Measurements from ENCODE around the gene ANXA3.
"Not testable (repeated sequence)": the region's sequence is repeated elsewhere in the genome, so short reads cannot be mapped to it uniquely, and the experiment has no call there.

The ANXA3 gene, protein sequence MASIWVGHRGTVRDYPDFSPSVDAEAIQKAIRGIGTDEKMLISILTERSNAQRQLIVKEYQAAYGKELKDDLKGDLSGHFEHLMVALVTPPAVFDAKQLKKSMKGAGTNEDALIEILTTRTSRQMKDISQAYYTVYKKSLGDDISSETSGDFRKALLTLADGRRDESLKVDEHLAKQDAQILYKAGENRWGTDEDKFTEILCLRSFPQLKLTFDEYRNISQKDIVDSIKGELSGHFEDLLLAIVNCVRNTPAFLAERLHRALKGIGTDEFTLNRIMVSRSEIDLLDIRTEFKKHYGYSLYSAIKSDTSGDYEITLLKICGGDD

DNA sequence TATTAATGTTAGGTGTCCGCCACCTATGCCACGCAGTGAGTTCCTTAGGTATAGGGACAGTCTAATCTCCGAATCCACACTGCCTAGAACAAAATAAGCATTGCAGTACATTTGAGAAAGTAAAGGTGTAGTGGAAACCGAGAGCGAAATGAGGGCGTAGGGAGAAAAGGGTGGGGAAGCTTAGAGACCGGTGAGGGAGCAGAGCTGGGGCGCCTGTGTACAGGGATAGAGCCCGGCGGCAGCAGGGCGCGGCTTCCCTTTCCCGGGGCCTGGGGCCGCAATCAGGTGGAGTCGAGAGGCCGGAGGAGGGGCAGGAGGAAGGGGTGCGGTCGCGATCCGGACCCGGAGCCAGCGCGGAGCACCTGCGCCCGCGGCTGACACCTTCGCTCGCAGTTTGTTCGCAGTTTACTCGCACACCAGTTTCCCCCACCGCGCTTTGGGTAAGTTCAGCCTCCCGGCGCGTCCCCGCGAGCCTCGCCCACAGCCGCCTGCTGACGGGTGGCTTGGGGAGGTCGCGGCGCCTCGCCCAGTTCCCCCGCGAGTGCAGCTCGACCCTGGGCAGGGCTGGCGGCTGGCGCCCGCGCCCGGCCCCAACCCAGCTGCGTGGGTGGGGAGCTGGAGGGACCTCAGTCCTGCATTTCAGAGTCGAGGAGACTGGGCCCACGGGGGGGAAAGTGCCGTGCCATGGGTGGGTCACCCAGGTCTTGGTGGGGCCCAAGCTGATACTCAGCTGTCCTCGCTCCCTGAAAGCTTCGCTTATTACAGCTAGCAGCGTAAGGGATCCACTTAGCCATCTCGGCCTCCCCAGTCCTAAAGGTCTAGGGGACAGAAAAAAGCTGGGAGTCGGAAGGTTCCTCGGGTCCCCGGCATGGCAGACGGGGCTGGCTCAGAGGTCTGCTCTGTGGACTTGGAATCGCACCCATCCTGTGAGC lies at the start of gene ANXA3:
Gene ANXA3, plus strand, starts transcription at position 351 of the 932 bp plus-strand sequence. CDS start 2,704 bp downstream, outside the sequence.
- H3K4me3 Mint-ChIP-seq: peak within 1 kb of the TSS; percentile 80
- H3K36me3 Mint-ChIP-seq (ENCODE audit: low read depth): no peaks in the 10 kb centered on the region
- H3K27me3 Mint-ChIP-seq: peaks cover 43% of the 10 kb centered on the region
- no peaks in the 10 kb centered on the region for H3K9me3 Mint-ChIP-seq
- no peak within 1 kb of the TSS for H3K27ac Mint-ChIP-seq
- H3K4me1 Mint-ChIP-seq (ENCODE audit: low read depth): peaks cover 11% of the 10 kb centered on the region

DNA sequence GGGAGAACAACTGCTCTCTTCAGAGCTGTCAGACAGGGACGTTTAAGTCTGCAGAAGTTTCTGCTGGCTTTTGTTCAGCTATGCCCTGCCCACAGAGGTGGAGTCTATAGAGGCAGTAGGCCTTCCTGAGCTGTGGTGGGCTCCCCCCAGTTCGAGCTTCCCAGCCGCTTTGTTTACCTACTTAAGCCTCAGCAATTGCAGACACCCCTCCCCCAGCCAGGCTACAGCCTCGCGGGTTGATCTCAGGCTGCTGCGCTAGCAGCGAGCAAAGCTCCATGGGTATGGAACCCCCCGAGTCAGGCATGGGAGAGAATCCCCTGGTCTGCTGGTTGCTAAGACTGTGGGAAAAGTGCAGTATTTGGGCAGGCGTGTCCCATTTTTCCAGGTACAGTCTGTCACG lies 45.3 kb upstream of the ANXA3 start:
- H3K27me3 Mint-ChIP-seq; H3K9me3 Mint-ChIP-seq; H3K36me3 Mint-ChIP-seq (ENCODE audit: low read depth); H3K4me1 Mint-ChIP-seq (ENCODE audit: low read depth); H3K27ac Mint-ChIP-seq; H3K4me3 Mint-ChIP-seq: not testable (repeated sequence)

DNA sequence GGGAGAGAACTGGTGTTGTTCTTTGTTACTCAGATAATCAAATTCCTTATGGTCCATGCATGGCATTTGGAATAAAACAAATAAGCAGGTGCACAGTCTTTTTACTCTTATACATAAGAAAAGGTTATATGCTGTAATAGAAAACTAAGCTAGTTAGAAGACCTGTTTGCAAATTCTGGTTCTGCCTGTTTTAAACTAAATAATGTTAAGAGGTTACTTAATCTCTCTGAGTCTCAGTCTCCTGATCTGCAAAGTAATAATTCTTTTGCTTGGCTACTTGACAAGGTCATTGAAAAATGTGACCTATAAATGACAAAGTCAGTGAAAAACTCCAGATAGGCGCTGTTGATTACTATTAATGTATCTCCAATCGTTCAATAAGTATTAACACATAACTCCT lies 42.5 kb upstream of the ANXA3 start:
- no peak overlapping the region for H3K4me3 Mint-ChIP-seq
- H3K9me3 Mint-ChIP-seq: no peaks in the 10 kb centered on the region
- H3K27ac Mint-ChIP-seq: no peak overlapping the region
- no peaks in the 10 kb centered on the region for H3K36me3 Mint-ChIP-seq (ENCODE audit: low read depth)
- H3K4me1 Mint-ChIP-seq (ENCODE audit: low read depth): no peaks in the 10 kb centered on the region
- H3K27me3 Mint-ChIP-seq: no peaks in the 10 kb centered on the region

DNA sequence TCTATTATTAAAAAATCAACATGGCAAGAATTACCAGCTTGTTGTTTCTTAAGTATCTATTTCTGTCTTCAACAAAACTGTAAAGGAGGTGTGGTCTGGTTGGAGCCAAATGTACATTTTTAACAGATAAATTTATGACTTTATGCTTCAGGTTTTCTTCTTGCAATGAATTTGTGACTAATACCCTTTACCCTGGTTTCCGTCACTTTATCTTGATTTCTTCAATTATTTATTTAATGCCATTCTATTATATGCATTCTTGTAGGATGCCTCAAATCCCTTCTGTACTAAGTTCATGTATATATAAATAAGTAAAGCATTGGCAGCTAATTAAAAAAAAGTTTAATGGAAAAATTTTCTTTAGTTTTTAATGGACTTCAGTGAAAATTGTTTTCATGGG lies 41.5 kb upstream of the ANXA3 start:
- H3K27ac Mint-ChIP-seq: no peak overlapping the region
- H3K36me3 Mint-ChIP-seq (ENCODE audit: low read depth): no peaks in the 10 kb centered on the region
- H3K27me3 Mint-ChIP-seq: no peaks in the 10 kb centered on the region
- no peak overlapping the region for H3K4me3 Mint-ChIP-seq
- H3K4me1 Mint-ChIP-seq (ENCODE audit: low read depth): no peaks in the 10 kb centered on the region
- H3K9me3 Mint-ChIP-seq: no peaks in the 10 kb centered on the region

DNA sequence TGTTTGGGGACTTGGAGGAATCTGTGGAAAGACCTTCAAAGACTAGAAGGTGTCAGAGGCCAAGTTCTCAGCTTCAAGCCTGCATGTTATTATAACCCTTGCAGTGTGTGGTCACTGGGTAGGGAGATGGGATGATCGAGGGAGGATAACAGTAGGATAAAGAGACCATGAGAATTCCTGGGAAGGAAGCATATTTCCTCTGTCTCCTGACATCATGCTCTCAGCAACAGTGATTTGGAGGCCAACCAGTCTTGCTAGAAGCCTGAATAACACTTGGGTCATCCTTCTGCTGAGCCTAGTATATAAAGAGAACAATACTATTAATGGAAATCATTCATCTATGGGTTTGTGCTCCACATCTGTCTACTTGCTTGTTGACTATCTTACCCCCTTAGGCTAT lies 40.9 kb upstream of the ANXA3 start:
- H3K4me3 Mint-ChIP-seq: no peak overlapping the region
- H3K27me3 Mint-ChIP-seq: no peaks in the 10 kb centered on the region
- H3K9me3 Mint-ChIP-seq: no peaks in the 10 kb centered on the region
- H3K36me3 Mint-ChIP-seq (ENCODE audit: low read depth): no peaks in the 10 kb centered on the region
- H3K4me1 Mint-ChIP-seq (ENCODE audit: low read depth): no peaks in the 10 kb centered on the region
- H3K27ac Mint-ChIP-seq: no peak overlapping the region

DNA sequence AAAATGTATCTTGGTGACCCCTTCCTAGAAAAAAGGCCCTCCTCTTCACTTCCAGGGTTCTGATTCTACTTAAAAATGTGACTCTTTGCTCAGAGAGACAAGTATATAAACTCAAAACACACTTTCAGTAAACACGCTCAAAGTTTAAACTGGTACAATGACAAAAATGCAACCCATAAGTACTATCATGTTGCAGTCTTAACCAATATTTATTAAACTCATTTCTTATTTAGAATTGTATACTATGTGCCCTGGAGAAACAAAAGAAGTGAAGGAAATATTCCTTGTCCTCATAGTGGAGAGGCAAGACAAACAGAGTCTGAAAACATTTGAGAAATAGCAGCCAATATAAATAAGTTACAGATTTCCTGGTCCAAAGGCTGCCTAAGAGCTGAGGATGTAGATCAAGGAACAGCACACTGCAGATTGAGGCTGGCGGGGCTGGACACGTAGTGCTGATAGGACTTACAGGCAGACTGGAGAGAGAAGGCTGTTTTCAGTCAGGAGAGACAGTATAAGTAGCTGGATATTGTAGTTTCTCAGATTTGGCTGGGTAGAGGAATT lies 39.1 kb upstream of the ANXA3 start:
- H3K27ac Mint-ChIP-seq: no peak overlapping the region
- no peaks in the 10 kb centered on the region for H3K27me3 Mint-ChIP-seq
- no peaks in the 10 kb centered on the region for H3K36me3 Mint-ChIP-seq (ENCODE audit: low read depth)
- no peaks in the 10 kb centered on the region for H3K9me3 Mint-ChIP-seq
- no peaks in the 10 kb centered on the region for H3K4me1 Mint-ChIP-seq (ENCODE audit: low read depth)
- H3K4me3 Mint-ChIP-seq: no peak overlapping the region

DNA sequence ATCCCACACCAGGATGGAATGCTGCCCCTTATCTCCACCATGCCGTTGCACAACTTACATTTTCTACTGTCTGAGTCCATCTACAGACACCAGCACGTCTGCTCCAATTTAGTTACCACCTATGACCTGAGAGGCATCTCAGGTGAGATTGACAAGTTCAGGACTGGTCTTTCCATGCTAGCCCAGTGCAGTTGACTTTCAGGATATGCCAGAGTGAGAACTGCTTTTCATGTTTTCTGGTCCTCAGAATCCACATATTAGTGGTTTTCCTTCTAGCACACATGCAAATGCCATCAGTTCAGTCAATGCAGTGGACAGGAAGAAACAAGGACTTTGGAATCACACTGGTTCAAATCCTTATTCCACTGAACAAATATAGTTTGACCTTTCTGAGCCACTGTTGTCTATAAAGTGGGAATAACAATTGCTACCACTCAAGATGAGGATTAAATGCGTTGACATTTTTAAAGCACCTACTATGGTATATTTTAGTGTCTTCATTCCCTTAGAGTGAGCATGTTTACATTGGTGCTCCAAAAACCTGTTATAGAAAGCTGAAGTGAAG lies 38.1 kb upstream of the ANXA3 start:
- no peaks in the 10 kb centered on the region for H3K27me3 Mint-ChIP-seq
- no peak overlapping the region for H3K27ac Mint-ChIP-seq
- H3K4me1 Mint-ChIP-seq (ENCODE audit: low read depth): no peaks in the 10 kb centered on the region
- no peaks in the 10 kb centered on the region for H3K9me3 Mint-ChIP-seq
- H3K4me3 Mint-ChIP-seq: no peak overlapping the region
- H3K36me3 Mint-ChIP-seq (ENCODE audit: low read depth): no peaks in the 10 kb centered on the region

DNA sequence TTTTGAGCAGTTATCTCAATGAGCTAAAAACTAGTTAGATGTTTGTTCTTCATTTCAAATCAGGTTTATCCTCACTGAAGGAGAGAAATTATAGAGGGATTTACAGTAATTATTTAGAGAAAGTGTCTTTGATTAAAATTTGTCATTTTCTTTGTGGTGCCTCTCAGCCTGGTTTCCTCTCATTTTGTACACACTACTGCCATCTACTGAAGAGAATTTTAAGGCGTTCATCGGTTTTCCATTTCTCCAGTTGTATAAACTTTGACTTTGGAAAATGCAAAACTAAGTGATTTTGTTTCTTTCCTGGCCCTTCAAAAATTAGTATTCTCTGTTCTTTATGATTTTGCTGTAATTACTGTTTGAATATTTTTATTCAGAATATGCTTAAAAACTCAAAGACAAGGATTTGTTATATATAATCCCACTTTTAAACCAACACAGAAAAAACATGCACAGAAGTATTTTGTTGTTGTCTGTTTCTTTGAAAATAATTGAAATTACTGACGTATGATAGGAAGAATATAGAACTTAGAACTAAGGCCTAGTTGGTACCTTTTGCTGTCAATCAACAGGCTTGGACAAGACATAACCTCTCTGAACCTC lies 34.4 kb upstream of the ANXA3 start:
- H3K4me3 Mint-ChIP-seq: no peak overlapping the region
- H3K36me3 Mint-ChIP-seq (ENCODE audit: low read depth): no peaks in the 10 kb centered on the region
- H3K27me3 Mint-ChIP-seq: peaks cover 5% of the 10 kb centered on the region
- H3K9me3 Mint-ChIP-seq: no peaks in the 10 kb centered on the region
- no peaks in the 10 kb centered on the region for H3K4me1 Mint-ChIP-seq (ENCODE audit: low read depth)
- H3K27ac Mint-ChIP-seq: no peak overlapping the region

DNA sequence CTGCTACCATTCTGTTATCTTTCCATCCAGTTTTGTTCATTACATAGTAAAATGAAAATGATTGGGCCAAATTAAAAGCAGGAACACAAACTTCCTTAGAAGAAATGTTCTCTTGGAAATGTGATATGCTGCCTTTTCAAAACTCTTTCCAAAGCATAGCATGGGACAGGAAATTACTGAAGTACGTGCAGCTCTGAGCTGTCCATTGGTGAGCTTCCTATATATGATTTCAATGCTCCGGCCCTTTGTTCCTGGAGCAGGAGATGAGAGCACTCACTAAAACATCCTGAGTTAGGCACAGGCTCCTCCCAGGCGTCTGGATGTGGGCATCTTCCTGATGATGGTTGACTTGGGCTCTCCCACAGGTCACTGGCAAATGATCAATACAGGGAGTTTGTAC lies 33.0 kb upstream of the ANXA3 start:
- Mint-ChIP-seq H3K36me3 (ENCODE audit: low read depth) (no peaks in the 10 kb centered on the region), H3K4me1 (ENCODE audit: low read depth) (no peaks in the 10 kb centered on the region), H3K4me3 (no peak overlapping the region), H3K27me3 (peaks cover 5% of the 10 kb centered on the region), H3K27ac (no peak overlapping the region), H3K9me3 (no peaks in the 10 kb centered on the region)

DNA sequence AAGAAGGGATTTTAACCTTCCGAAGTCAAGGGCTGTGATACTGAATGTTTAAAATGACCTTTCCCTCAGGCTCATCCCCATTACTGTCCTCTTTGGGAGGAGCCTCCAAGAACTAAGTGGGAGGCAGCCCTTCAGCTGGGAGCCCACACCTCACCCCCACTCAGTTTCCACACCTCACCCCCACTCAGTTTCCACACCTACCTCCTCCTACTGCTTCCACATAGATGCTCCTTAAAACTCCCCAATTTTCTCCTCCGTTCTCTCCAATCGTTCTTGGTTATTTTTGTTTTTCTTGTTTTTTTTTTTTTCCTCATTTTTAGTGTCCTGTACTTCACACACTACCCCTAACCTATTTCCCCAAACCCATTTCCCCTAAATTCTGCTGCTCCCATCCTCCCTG lies 31.6 kb upstream of the ANXA3 start:
- Mint-ChIP-seq H3K27me3 (peaks cover 5% of the 10 kb centered on the region), H3K9me3 (no peaks in the 10 kb centered on the region), H3K4me1 (ENCODE audit: low read depth) (no peaks in the 10 kb centered on the region), H3K27ac (peak overlapping the region; percentile 50), H3K36me3 (ENCODE audit: low read depth) (no peaks in the 10 kb centered on the region), H3K4me3 (no peak overlapping the region)

DNA sequence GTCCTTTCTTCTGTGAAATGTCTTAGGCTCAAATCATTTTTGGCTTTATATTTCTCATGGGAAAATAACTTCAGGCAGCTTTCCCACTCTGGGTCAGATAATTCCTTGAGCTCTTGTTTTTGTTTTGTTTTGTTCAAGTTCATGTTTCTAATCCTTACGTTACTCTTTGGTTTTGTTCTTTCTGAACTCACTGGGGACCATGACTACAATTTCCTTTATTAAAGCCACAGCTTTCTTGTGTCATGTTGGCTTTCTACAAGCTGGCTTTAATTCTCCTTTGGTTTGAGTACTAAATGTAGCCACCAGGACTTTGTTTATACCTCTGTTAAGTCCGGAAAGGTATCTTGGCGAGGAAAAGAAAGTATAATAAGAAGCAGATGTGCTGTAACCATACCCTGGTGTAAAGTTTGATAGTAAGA lies 30.8 kb upstream of the ANXA3 start:
- Mint-ChIP-seq H3K4me1 (ENCODE audit: low read depth) (no peaks in the 10 kb centered on the region), H3K27me3 (peaks cover 5% of the 10 kb centered on the region), H3K4me3 (no peak overlapping the region), H3K27ac (no peak overlapping the region), H3K36me3 (ENCODE audit: low read depth) (no peaks in the 10 kb centered on the region), H3K9me3 (no peaks in the 10 kb centered on the region)

DNA sequence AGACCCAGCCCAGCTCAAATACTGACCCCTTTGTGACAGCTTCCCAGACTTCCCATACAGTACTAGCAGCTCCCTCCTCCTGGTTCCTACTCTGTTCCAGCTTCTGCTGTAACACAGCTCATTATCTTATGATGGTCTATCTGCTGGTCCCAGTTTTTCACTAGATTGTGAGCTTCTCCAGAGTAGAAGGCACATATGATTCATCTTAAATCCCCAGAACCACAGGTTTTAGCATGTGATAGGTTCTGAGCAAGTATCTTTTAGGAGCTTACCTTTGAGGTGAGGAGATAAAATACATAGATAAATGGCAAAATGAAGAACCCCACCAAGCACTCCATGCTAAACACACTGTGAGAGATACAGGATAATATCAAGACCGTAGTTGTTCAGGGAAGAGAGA lies 27.6 kb upstream of the ANXA3 start:
- H3K27ac Mint-ChIP-seq: no peak overlapping the region
- no peaks in the 10 kb centered on the region for H3K9me3 Mint-ChIP-seq
- H3K4me3 Mint-ChIP-seq: no peak overlapping the region
- H3K4me1 Mint-ChIP-seq (ENCODE audit: low read depth): no peaks in the 10 kb centered on the region
- H3K27me3 Mint-ChIP-seq: peaks cover 5% of the 10 kb centered on the region
- H3K36me3 Mint-ChIP-seq (ENCODE audit: low read depth): no peaks in the 10 kb centered on the region

DNA sequence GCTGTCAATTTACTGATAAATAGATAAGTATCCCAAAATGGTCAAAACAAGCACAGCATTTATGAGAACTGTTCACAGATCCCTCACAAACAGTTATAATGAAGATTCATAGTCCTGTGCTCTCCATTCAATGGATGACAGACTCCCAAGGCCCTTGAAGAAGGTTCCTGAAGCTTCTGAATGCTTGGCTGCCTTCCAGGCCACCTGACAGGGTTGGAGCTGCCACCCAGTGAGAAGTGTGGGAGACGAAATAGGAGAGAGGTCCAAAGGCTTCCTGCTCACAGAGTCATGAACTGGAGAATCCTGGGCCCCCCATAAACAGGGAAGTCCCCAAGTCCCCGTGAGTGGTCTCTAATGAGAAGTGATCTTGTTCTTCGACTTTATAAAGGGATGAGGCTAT lies 26.0 kb upstream of the ANXA3 start:
- Mint-ChIP-seq H3K36me3 (ENCODE audit: low read depth) (no peaks in the 10 kb centered on the region), H3K4me3 (no peak overlapping the region), H3K4me1 (ENCODE audit: low read depth) (no peaks in the 10 kb centered on the region), H3K27me3 (no peaks in the 10 kb centered on the region), H3K27ac (no peak overlapping the region), H3K9me3 (no peaks in the 10 kb centered on the region)

DNA sequence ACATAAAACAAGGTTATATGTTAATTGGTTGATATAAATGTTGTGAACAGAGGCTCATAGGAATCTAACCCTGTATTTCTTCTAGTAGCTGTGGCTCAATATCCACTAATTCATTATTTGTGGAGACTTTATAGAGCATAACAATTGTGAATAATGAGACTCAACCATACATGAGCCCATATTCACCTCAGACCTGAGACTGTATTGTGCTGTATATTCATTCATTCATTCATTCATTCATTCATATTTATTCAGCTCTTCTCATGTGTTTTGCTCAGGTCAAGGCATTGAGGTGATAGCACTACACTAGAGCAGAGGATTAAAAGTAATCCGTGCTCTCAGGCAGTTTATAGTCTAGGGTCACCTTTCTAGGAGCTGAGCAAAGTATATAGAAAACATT lies 24.5 kb upstream of the ANXA3 start:
- Mint-ChIP-seq H3K4me3 (no peak overlapping the region), H3K27me3 (no peaks in the 10 kb centered on the region)

DNA sequence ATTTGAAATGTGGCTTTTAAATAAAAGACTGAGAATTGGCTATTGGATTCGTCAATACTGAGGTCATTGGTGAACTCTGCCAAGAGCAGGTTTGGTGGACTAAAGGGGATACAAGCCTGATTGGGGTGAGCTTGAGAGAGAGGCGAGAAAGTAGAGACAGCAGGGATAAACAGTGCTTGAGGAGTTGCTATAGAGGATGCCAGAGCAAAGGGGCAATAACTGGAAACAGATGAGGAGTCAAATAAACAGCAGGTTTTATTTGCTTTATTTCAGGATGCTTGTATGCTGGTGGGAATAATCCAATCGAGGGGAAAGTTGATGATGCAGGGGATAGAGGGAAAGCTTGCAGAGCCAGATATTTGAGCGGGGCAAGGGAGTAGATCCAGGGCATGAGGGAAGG lies 24.0 kb upstream of the ANXA3 start:
- Mint-ChIP-seq H3K27ac (no peak overlapping the region), H3K9me3 (no peaks in the 10 kb centered on the region), H3K36me3 (ENCODE audit: low read depth) (no peaks in the 10 kb centered on the region), H3K27me3 (no peaks in the 10 kb centered on the region), H3K4me1 (ENCODE audit: low read depth) (no peaks in the 10 kb centered on the region), H3K4me3 (no peak overlapping the region)

More for the DNA sequence above, 24.5 kb upstream of the ANXA3 start:
- H3K4me1 Mint-ChIP-seq (ENCODE audit: low read depth): no peaks in the 10 kb centered on the region
- no peaks in the 10 kb centered on the region for H3K36me3 Mint-ChIP-seq (ENCODE audit: low read depth)
- no peak overlapping the region for H3K27ac Mint-ChIP-seq
- H3K9me3 Mint-ChIP-seq: no peaks in the 10 kb centered on the region
